Fibroblast of lung (primary cell): ENCODE measurements around the gene CYP2J2.

Experiments used
- CTCF ChIP-seq, 2 donors: IDR thresholded peaks in 1 of 2; conservative IDR thresholded peaks in 1 of 2; 1 replicate in 1 of 2; 2 replicates in 1 of 2; pipeline ENCODE4 v1.5.1; 2011 to 2012; ENCODE audit warnings: low read length in 2 of 2, control low read depth in 1 of 2, inconsistent platforms in 1 of 2, low read depth in 1 of 2, mild to moderate bottlenecking in 1 of 2
- EZH2 ChIP-seq: IDR thresholded peaks from 2 replicates; pipeline ENCODE4 v1.5.1; 2012; ENCODE audit warnings: low read length, control low read depth, mild to moderate bottlenecking; ENCODE audit errors: missing control alignments

- no peak for TF ChIP-seq CTCF (conservative IDR thresholded peaks at IDR 0.05 in 1 of 2, IDR thresholded peaks at IDR 0.05 in 1 of 2; ENCODE audit: low read depth in 1 of 2, low read length in 2 of 2)
- TF ChIP-seq EZH2, result no peak
These were observed 79.7 kb downstream of the CYP2J2 start for GRCh38 chr1:59846895-59847282.
